ENCODE results near the gene ARHGAP24.

Gene ARHGAP24

GRCh38 chr4:85979276-85979675 is 504.3 kb downstream of the ARHGAP24 start:
- Histone ChIP-seq H3K27me3 (ENCODE audit: low read depth, low read length) (no peaks in the 10 kb centered on the region), H3K27ac (ENCODE audit: low read length) (no peak overlapping the region), H3K4me1 (ENCODE audit: control insufficient read depth in 1 of 2, insufficient read depth in 2 of 2, low read length in 2 of 2) (no peaks in the 10 kb centered on the region), H3K9me3 (ENCODE audit: control insufficient read depth in 1 of 2, low read length in 2 of 2) (no peaks in the 10 kb centered on the region), H3K4me3 (ENCODE audit: low read depth in 1 of 2, low read length in 2 of 2) (no peak overlapping the region), H3K36me3 (ENCODE audit: control insufficient read depth in 1 of 2, insufficient read depth in 2 of 2, low read length in 2 of 2) (peaks cover 0 to 10% of the 10 kb centered on the region in 2 donors)

- H3K9me3 ChIP-seq (ENCODE audit: control insufficient read depth in 1 of 2, low read length in 2 of 2) = no peaks in the 10 kb centered on the region
- H3K27ac ChIP-seq (ENCODE audit: low read length) = no peak overlapping the region
- H3K27me3 ChIP-seq (ENCODE audit: low read depth, low read length) = no peaks in the 10 kb centered on the region
- no peak overlapping the region for H3K4me3 ChIP-seq (ENCODE audit: low read depth in 1 of 2, low read length in 2 of 2)
- H3K4me1 ChIP-seq (ENCODE audit: control insufficient read depth in 1 of 2, insufficient read depth in 2 of 2, low read length in 2 of 2) = no peaks in the 10 kb centered on the region
- H3K36me3 ChIP-seq (ENCODE audit: control insufficient read depth in 1 of 2, insufficient read depth in 2 of 2, low read length in 2 of 2) = peaks cover 0 to 17% of the 10 kb centered on the region in 2 donors
Observed at GRCh38 chr4:85986266-85986665, 511.3 kb downstream of the ARHGAP24 start.

- Histone ChIP-seq H3K4me3 (ENCODE audit: low read depth in 1 of 2, low read length in 2 of 2) (no peak overlapping the region), H3K27me3 (ENCODE audit: low read depth, low read length) (no peaks in the 10 kb centered on the region), H3K9me3 (ENCODE audit: control insufficient read depth in 1 of 2, low read length in 2 of 2) (no peaks in the 10 kb centered on the region), H3K36me3 (ENCODE audit: control insufficient read depth in 1 of 2, insufficient read depth in 2 of 2, low read length in 2 of 2) (peaks cover 11 to 18% of the 10 kb centered on the region in 2 donors), H3K4me1 (ENCODE audit: control insufficient read depth in 1 of 2, insufficient read depth in 2 of 2, low read length in 2 of 2) (no peaks in the 10 kb centered on the region), H3K27ac (ENCODE audit: low read length) (no peak overlapping the region)
Observed at GRCh38 chr4:85993641-85994040, 518.7 kb downstream of the ARHGAP24 start.

GRCh38 chr4:85994576-85994975 is 519.6 kb downstream of the ARHGAP24 start:
- no peak overlapping the region for H3K4me3 ChIP-seq (ENCODE audit: low read depth in 1 of 2, low read length in 2 of 2)

GRCh38 chr4:85995361-85995760 is 520.4 kb downstream of the ARHGAP24 start:
- no peaks in the 10 kb centered on the region for H3K9me3 ChIP-seq (ENCODE audit: control insufficient read depth in 1 of 2, low read length in 2 of 2)
- H3K27me3 ChIP-seq (ENCODE audit: low read depth, low read length) = no peaks in the 10 kb centered on the region
- H3K36me3 ChIP-seq (ENCODE audit: control insufficient read depth in 1 of 2, insufficient read depth in 2 of 2, low read length in 2 of 2) = peaks cover 11 to 18% of the 10 kb centered on the region in 2 donors
- no peak overlapping the region for H3K4me3 ChIP-seq (ENCODE audit: low read depth in 1 of 2, low read length in 2 of 2)
- H3K27ac ChIP-seq (ENCODE audit: low read length) = no peak overlapping the region
- H3K4me1 ChIP-seq (ENCODE audit: control insufficient read depth in 1 of 2, insufficient read depth in 2 of 2, low read length in 2 of 2) = no peaks in the 10 kb centered on the region

More at GRCh38 chr4:85994576-85994975, 519.6 kb downstream of the ARHGAP24 start:
- H3K27me3 ChIP-seq (ENCODE audit: low read depth, low read length) = no peaks in the 10 kb centered on the region
- no peaks in the 10 kb centered on the region for H3K4me1 ChIP-seq (ENCODE audit: control insufficient read depth in 1 of 2, insufficient read depth in 2 of 2, low read length in 2 of 2)
- no peak overlapping the region for H3K27ac ChIP-seq (ENCODE audit: low read length)
- H3K36me3 ChIP-seq (ENCODE audit: control insufficient read depth in 1 of 2, insufficient read depth in 2 of 2, low read length in 2 of 2) = peaks cover 11 to 18% of the 10 kb centered on the region in 2 donors
- H3K9me3 ChIP-seq (ENCODE audit: control insufficient read depth in 1 of 2, low read length in 2 of 2) = no peaks in the 10 kb centered on the region

GRCh38 chr4:86001591-86001990 is 526.6 kb downstream of the ARHGAP24 start:
- H3K36me3 ChIP-seq (ENCODE audit: control insufficient read depth in 1 of 2, insufficient read depth in 2 of 2, low read length in 2 of 2) = peaks cover 0 to 17% of the 10 kb centered on the region in 2 donors
- H3K27me3 ChIP-seq (ENCODE audit: low read depth, low read length) = no peaks in the 10 kb centered on the region
- no peaks in the 10 kb centered on the region for H3K4me1 ChIP-seq (ENCODE audit: control insufficient read depth in 1 of 2, insufficient read depth in 2 of 2, low read length in 2 of 2)
- H3K27ac ChIP-seq (ENCODE audit: low read length) = no peak overlapping the region
- no peaks in the 10 kb centered on the region for H3K9me3 ChIP-seq (ENCODE audit: control insufficient read depth in 1 of 2, low read length in 2 of 2)
- no peak overlapping the region for H3K4me3 ChIP-seq (ENCODE audit: low read depth in 1 of 2, low read length in 2 of 2)

GRCh38 chr4:86004030-86004429 is 529.1 kb downstream of the ARHGAP24 start:
- Histone ChIP-seq H3K4me3 (ENCODE audit: low read depth in 1 of 2, low read length in 2 of 2) (no peak overlapping the region), H3K36me3 (ENCODE audit: control insufficient read depth in 1 of 2, insufficient read depth in 2 of 2, low read length in 2 of 2) (peaks cover 0 to 17% of the 10 kb centered on the region in 2 donors), H3K27ac (ENCODE audit: low read length) (no peak overlapping the region), H3K4me1 (ENCODE audit: control insufficient read depth in 1 of 2, insufficient read depth in 2 of 2, low read length in 2 of 2) (no peaks in the 10 kb centered on the region), H3K27me3 (ENCODE audit: low read depth, low read length) (no peaks in the 10 kb centered on the region), H3K9me3 (ENCODE audit: control insufficient read depth in 1 of 2, low read length in 2 of 2) (no peaks in the 10 kb centered on the region)

GRCh38 chr4:86006057-86006456 is 531.1 kb downstream of the ARHGAP24 start:
- no peak overlapping the region for H3K27ac ChIP-seq (ENCODE audit: low read length)
- H3K4me3 ChIP-seq (ENCODE audit: low read depth in 1 of 2, low read length in 2 of 2) = no peak overlapping the region
- H3K9me3 ChIP-seq (ENCODE audit: control insufficient read depth in 1 of 2, low read length in 2 of 2) = no peaks in the 10 kb centered on the region
- H3K27me3 ChIP-seq (ENCODE audit: low read depth, low read length) = no peaks in the 10 kb centered on the region
- H3K4me1 ChIP-seq (ENCODE audit: control insufficient read depth in 1 of 2, insufficient read depth in 2 of 2, low read length in 2 of 2) = no peaks in the 10 kb centered on the region
- peaks cover 0 to 12% of the 10 kb centered on the region in 2 donors for H3K36me3 ChIP-seq (ENCODE audit: control insufficient read depth in 1 of 2, insufficient read depth in 2 of 2, low read length in 2 of 2)

- Histone ChIP-seq H3K9me3 (ENCODE audit: control insufficient read depth in 1 of 2, low read length in 2 of 2) (no peaks in the 10 kb centered on the region), H3K4me1 (ENCODE audit: control insufficient read depth in 1 of 2, insufficient read depth in 2 of 2, low read length in 2 of 2) (no peaks in the 10 kb centered on the region), H3K27me3 (ENCODE audit: low read depth, low read length) (no peaks in the 10 kb centered on the region), H3K27ac (ENCODE audit: low read length) (no peak overlapping the region), H3K4me3 (ENCODE audit: low read depth in 1 of 2, low read length in 2 of 2) (no peak overlapping the region), H3K36me3 (ENCODE audit: control insufficient read depth in 1 of 2, insufficient read depth in 2 of 2, low read length in 2 of 2) (peaks cover 0 to 5% of the 10 kb centered on the region in 2 donors)
Observed at GRCh38 chr4:86007042-86007441, 532.1 kb downstream of the ARHGAP24 start.

- Histone ChIP-seq H3K36me3 (ENCODE audit: control insufficient read depth in 1 of 2, insufficient read depth in 2 of 2, low read length in 2 of 2) (no peaks in the 10 kb centered on the region), H3K9me3 (ENCODE audit: control insufficient read depth in 1 of 2, low read length in 2 of 2) (no peaks in the 10 kb centered on the region), H3K27ac (ENCODE audit: low read length) (no peak overlapping the region), H3K4me1 (ENCODE audit: control insufficient read depth in 1 of 2, insufficient read depth in 2 of 2, low read length in 2 of 2) (no peaks in the 10 kb centered on the region), H3K27me3 (ENCODE audit: low read depth, low read length) (no peaks in the 10 kb centered on the region), H3K4me3 (ENCODE audit: low read depth in 1 of 2, low read length in 2 of 2) (no peak overlapping the region)
Observed at GRCh38 chr4:86011117-86011516, 536.2 kb downstream of the ARHGAP24 start.

- Histone ChIP-seq H3K27ac (ENCODE audit: low read length) (no peak overlapping the region), H3K9me3 (ENCODE audit: control insufficient read depth in 1 of 2, low read length in 2 of 2) (no peaks in the 10 kb centered on the region), H3K4me3 (ENCODE audit: low read depth in 1 of 2, low read length in 2 of 2) (no peak overlapping the region), H3K4me1 (ENCODE audit: control insufficient read depth in 1 of 2, insufficient read depth in 2 of 2, low read length in 2 of 2) (no peaks in the 10 kb centered on the region), H3K36me3 (ENCODE audit: control insufficient read depth in 1 of 2, insufficient read depth in 2 of 2, low read length in 2 of 2) (no peaks in the 10 kb centered on the region), H3K27me3 (ENCODE audit: low read depth, low read length) (no peaks in the 10 kb centered on the region)
Observed at GRCh38 chr4:86013621-86014020, 538.7 kb downstream of the ARHGAP24 start.

GRCh38 chr4:86014599-86014998 is 539.6 kb downstream of the ARHGAP24 start:
- no peaks in the 10 kb centered on the region for H3K36me3 ChIP-seq (ENCODE audit: control insufficient read depth in 1 of 2, insufficient read depth in 2 of 2, low read length in 2 of 2)
- no peaks in the 10 kb centered on the region for H3K27me3 ChIP-seq (ENCODE audit: low read depth, low read length)
- no peaks in the 10 kb centered on the region for H3K9me3 ChIP-seq (ENCODE audit: control insufficient read depth in 1 of 2, low read length in 2 of 2)
- H3K4me1 ChIP-seq (ENCODE audit: control insufficient read depth in 1 of 2, insufficient read depth in 2 of 2, low read length in 2 of 2) = no peaks in the 10 kb centered on the region
- H3K27ac ChIP-seq (ENCODE audit: low read length) = no peak overlapping the region
- no peak overlapping the region for H3K4me3 ChIP-seq (ENCODE audit: low read depth in 1 of 2, low read length in 2 of 2)
